ENCODE data around the gene IKBKE.

- no peak for TF ChIP-seq GATA2 (IDR thresholded peaks at IDR 0.05; ENCODE audit: low read depth, low read length)
- TF ChIP-seq GATA3 (IDR thresholded peaks at IDR 0.05; ENCODE audit: low read depth, low read length) = no peak
Measured at GRCh38 chr1:206448471-206448870, 21.8 kb upstream of the IKBKE start.
